Fibroblast of lung (primary cell): ENCODE measurements around the gene AIPL1. TPM values are rescaled to one million over a fixed set of nuclear protein-coding genes. Genes with fewer than 3 reads are reported as not detected.
"Not testable (repeated sequence)": the region's sequence is repeated elsewhere in the genome, so short reads cannot be mapped to it uniquely, and the experiment has no call there.

ENCODE experiments used
- DNase-seq, 2 donors: peaks; one replicate each; pipeline versions ENCODE4 v3.0.0 to v3.0.0-alpha.2; 2010; ENCODE audit warnings: low read depth in 2 of 2
- H2AFZ ChIP-seq: 2 replicates; pipeline ENCODE4 v1.5.1; 2012; ENCODE audit warnings: low read length, control low read depth, inconsistent platforms
- H3K27ac ChIP-seq: 2 replicates; pipeline ENCODE4 v1.5.1; 2011; ENCODE audit warnings: low read length, control low read depth; ENCODE audit not compliant: insufficient read depth
- H3K27me3 ChIP-seq: 2 replicates; pipeline ENCODE4 v1.5.1; 2011; ENCODE audit warnings: mild to moderate bottlenecking, low read length; ENCODE audit not compliant: control insufficient read depth, insufficient read depth
- H3K36me3 ChIP-seq: 2 replicates; pipeline ENCODE4 v1.5.1; 2011; ENCODE audit warnings: low read length; ENCODE audit not compliant: control insufficient read depth, insufficient read depth
- H3K4me1 ChIP-seq: 2 replicates; pipeline ENCODE4 v1.5.1; 2011; ENCODE audit warnings: low read length; ENCODE audit not compliant: control insufficient read depth, insufficient read depth; ENCODE audit errors: extremely low read depth
- H3K4me2 ChIP-seq: 2 replicates; pipeline ENCODE4 v1.5.1; 2011; ENCODE audit warnings: low read length, control low read depth; ENCODE audit not compliant: insufficient read depth; ENCODE audit errors: extremely low read depth
- H3K4me3 ChIP-seq, 4 experiments: fragments of 200-600 bp in 1 of 4; sonication (generic) in 1 of 4; replicated peaks in 1 of 4; 2 replicates each; pipeline ENCODE4 v1.5.1; 2011 to 2016; ENCODE audit warnings: low read length in 4 of 4, low read depth in 3 of 4, mild to moderate bottlenecking in 3 of 4, control low read depth in 2 of 4, inconsistent platforms in 1 of 4, mixed read lengths in 1 of 4; ENCODE audit not compliant: insufficient read depth in 1 of 4; ENCODE audit errors: control extremely low read depth in 1 of 4
- H3K79me2 ChIP-seq: 2 replicates; pipeline ENCODE4 v1.5.1; 2012; ENCODE audit warnings: mild to moderate bottlenecking, low read length, inconsistent platforms; ENCODE audit not compliant: control insufficient read depth, insufficient read depth
- H3K9ac ChIP-seq: 2 replicates; pipeline ENCODE4 v1.5.1; 2011; ENCODE audit warnings: mild to moderate bottlenecking, low read length, control low read depth; ENCODE audit not compliant: insufficient read depth
- H3K9me3 ChIP-seq: 2 replicates; pipeline ENCODE4 v1.5.1; 2012; ENCODE audit warnings: low read depth, low read length; ENCODE audit not compliant: control insufficient read depth, insufficient read depth
- H4K20me1 ChIP-seq: 2 replicates; pipeline ENCODE4 v1.5.1; 2011; ENCODE audit warnings: low read length; ENCODE audit not compliant: control insufficient read depth, insufficient read depth; ENCODE audit errors: extremely low read depth
- EZH2 ChIP-seq: IDR thresholded peaks from 2 replicates; pipeline ENCODE4 v1.5.1; 2012; ENCODE audit warnings: low read length, control low read depth, mild to moderate bottlenecking; ENCODE audit errors: missing control alignments
- polyA minus RNA-seq: library from RNA; depleted of rRNA, polyadenylated mRNA; stranded (reverse); fragments of >200 nt; gene quantifications from 2 replicates; pipeline ENCODE4 v1.2.3, GENCODE V29; 2011; ENCODE audit warnings: low replicate concordance
- polyA plus RNA-seq, 2 donors: library from polyadenylated mRNA; depleted of rRNA in 1 of 2; stranded (reverse) in 1 of 2; unstranded in 1 of 2; fragments of >200 nt; gene quantifications; 2 replicates each; pipeline ENCODE4 v1.2.1, GENCODE V29; 2011 to 2012; ENCODE audit warnings: missing spikeins in 1 of 2
- total RNA-seq: library from RNA; depleted of rRNA; stranded (reverse); fragments of >200 nt; gene quantifications from 2 replicates; pipeline ENCODE4 v1.2.1, GENCODE V29; 2014
- TF ChIP-seq, protein P1 (sequence below), 2 donors: IDR thresholded peaks in 1 of 2; conservative IDR thresholded peaks in 1 of 2; 1 replicate in 1 of 2; 2 replicates in 1 of 2; pipeline ENCODE4 v1.5.1; 2011 to 2012; ENCODE audit warnings: low read length in 2 of 2, control low read depth in 1 of 2, inconsistent platforms in 1 of 2, low read depth in 1 of 2, mild to moderate bottlenecking in 1 of 2

Gene AIPL1
- under 0.01 TPM in 1 of 2 replicates, not detected in the other for total RNA-seq
- polyA plus RNA-seq: 0.05 TPM in 1 of 2 replicates, not detected in the other
- polyA plus RNA-seq (2012): not detected in 2 replicates
- not detected in 2 replicates for polyA minus RNA-seq

- no peak for TF ChIP-seq EZH2
- TF ChIP-seq, protein P1, sequence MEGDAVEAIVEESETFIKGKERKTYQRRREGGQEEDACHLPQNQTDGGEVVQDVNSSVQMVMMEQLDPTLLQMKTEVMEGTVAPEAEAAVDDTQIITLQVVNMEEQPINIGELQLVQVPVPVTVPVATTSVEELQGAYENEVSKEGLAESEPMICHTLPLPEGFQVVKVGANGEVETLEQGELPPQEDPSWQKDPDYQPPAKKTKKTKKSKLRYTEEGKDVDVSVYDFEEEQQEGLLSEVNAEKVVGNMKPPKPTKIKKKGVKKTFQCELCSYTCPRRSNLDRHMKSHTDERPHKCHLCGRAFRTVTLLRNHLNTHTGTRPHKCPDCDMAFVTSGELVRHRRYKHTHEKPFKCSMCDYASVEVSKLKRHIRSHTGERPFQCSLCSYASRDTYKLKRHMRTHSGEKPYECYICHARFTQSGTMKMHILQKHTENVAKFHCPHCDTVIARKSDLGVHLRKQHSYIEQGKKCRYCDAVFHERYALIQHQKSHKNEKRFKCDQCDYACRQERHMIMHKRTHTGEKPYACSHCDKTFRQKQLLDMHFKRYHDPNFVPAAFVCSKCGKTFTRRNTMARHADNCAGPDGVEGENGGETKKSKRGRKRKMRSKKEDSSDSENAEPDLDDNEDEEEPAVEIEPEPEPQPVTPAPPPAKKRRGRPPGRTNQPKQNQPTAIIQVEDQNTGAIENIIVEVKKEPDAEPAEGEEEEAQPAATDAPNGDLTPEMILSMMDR (conservative IDR thresholded peaks at IDR 0.05 in 1 of 2, IDR thresholded peaks at IDR 0.05 in 1 of 2; ENCODE audit: low read depth in 1 of 2, low read length in 2 of 2): no peak
- Histone ChIP-seq H2AFZ (no peak within 1 kb of the TSS), H3K4me2 (no peak within 1 kb of the TSS), H3K27ac (no peak within 1 kb of the TSS), H3K4me3 (no peak within 1 kb of the TSS), H4K20me1 (no peaks in the 10 kb centered on the region), H3K9me3 (no peaks in the 10 kb centered on the region), H3K4me1 (peaks cover 2% of the 10 kb centered on the region), H3K9ac (no peak within 1 kb of the TSS), H3K36me3 (no peaks in the 10 kb centered on the region), H3K27me3 (peaks cover 8% of the 10 kb centered on the region), H3K79me2 (no peaks in the 10 kb centered on the region)
- DNase-seq: no peak
Observed at GRCh38 chr17:6435051-6435450, at the start of gene AIPL1. Gene AIPL1 (minus strand): TSS chr17:6435121. CDS start chr17:6435104, 17 bp downstream.

GRCh38 chr17:6483507-6483906 lies 48.6 kb upstream of the AIPL1 start:
- no peaks in the 10 kb centered on the region for H3K79me2 ChIP-seq
- no peak overlapping the region for H3K9ac ChIP-seq

DNA sequence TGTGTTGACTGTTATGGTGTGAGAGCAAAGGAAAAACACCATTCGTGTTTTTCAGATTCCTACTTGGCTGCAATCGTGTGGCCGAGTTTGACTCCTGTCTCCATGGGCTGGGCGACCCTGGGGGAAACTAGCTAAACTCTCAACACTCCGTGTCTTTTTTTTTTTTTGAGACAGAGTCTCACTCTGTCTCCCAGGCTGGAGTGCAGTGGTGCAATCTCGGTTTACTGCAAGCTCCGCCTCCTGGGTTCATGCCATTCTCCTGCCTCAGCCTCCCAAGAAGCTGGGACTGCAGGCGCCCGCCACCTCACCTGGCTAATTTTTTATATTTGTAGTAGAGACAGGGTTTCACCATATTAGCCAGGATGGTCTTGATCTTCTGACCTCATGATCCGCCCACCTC lies 47.9 kb upstream of the AIPL1 start:
- H3K27ac ChIP-seq, H3K9me3 ChIP-seq, H3K4me3 ChIP-seq, H3K9ac ChIP-seq, DNase-seq, H2AFZ ChIP-seq, H4K20me1 ChIP-seq, H3K4me2 ChIP-seq, H3K79me2 ChIP-seq, H3K36me3 ChIP-seq, H3K4me1 ChIP-seq: not testable (repeated sequence)
- peaks cover 12% of the 10 kb centered on the region for H3K27me3 ChIP-seq

More at GRCh38 chr17:6483507-6483906, 48.6 kb upstream of the AIPL1 start:
- H3K4me1 ChIP-seq: no peaks in the 10 kb centered on the region
- TF ChIP-seq EZH2: no peak
- TF ChIP-seq, protein P1 (conservative IDR thresholded peaks at IDR 0.05 in 1 of 2, IDR thresholded peaks at IDR 0.05 in 1 of 2; ENCODE audit: low read depth in 1 of 2, low read length in 2 of 2): no peak
- H3K27me3 ChIP-seq: peaks cover 12% of the 10 kb centered on the region
- no peak overlapping the region for H3K27ac ChIP-seq
- H4K20me1 ChIP-seq: no peaks in the 10 kb centered on the region
- H3K4me3 ChIP-seq: no peak overlapping the region
- no peaks in the 10 kb centered on the region for H3K9me3 ChIP-seq
- no peaks in the 10 kb centered on the region for H3K36me3 ChIP-seq
- no peak overlapping the region for H2AFZ ChIP-seq
- H3K4me2 ChIP-seq: no peak overlapping the region
- DNase-seq: no peak
